Lower leg skin (tissue), 3 donors: ENCODE measurements around the gene CPS1.

Experiments used
- CTCF ChIP-seq, 3 donors: fragments of 450-650 bp; IDR thresholded peaks; one replicate each; pipeline ENCODE4 v1.5.1; 2016; ENCODE audit warnings: antibody characterized with exemption in 3 of 3, mild to moderate bottlenecking in 3 of 3, moderate library complexity in 2 of 3
- POLR2A ChIP-seq, 2 donors: fragments of 450-650 bp; IDR thresholded peaks; one replicate each; pipeline ENCODE4 v1.6.1; 2016 to 2017; ENCODE audit warnings: antibody characterized with exemption in 2 of 2, mild to moderate bottlenecking in 1 of 2, moderate library complexity in 1 of 2

GRCh38 chr2:210522399-210522798 is 34.0 kb upstream of the CPS1 start:
- TF ChIP-seq CTCF (IDR thresholded peaks at IDR 0.05) (no peak), POLR2A (IDR thresholded peaks at IDR 0.05) (no peak)
